Endometrium (tissue), 2 donors: ENCODE results near the gene UQCR11.
A peak's percentile ranks its signal among the peaks of the same experiment; 100 is the strongest.
"Not testable (repeated sequence)": the region's sequence is repeated elsewhere in the genome, so short reads cannot be mapped to it uniquely, and the experiment has no call there.

Experiments used
- FAIRE-seq: peaks from 2 replicates; lab custom pipeline; 2012; peaks lifted over from hg19 to GRCh38; lab: Jason Lieb, UNC
- donor health status: control.
- donor health status: control.

Gene UQCR11

DNA sequence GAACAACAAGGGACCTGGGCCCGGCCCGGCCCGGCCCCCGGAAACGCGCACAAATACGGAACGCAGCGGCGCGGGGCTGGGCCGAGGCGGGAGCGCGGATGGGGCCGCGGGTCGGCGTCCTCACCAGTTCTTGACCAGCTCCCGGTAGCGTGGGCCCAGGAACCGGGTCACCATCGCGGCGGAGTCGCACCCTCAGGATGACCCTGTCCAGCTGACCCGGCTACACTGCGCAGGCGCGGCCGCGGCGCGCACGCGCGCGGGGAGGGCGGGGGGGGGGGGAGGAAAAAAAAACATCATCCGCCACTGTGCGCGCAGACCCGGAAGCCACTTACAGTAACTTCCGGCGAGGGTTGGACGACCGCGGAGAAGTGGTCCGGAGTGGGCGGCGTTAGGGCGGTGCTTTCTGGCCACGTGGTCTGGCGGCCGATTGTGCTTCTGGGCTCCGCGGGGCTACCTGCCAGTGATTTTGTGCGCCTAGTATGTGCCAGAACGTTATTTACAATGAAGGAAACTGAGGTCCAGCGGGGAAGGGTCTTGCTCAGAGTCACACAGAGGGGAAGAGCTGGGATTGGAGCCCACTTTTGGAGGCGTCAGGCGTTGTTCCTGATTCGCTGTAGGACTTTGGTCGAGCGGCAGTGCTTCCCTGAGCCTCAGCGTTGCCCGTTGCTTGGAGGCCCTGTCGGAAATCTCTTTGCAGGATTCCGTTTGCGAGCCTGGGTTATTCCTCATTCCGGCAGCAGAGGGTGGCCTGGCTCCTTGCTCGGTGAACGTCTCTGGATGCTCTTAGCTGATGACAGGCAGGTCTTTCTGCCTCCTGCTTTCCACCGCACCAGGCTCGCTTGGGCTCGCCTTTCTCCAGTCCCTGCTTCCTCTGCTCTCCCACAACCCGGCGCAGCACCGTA lies at the start of gene UQCR11:
Gene UQCR11 (minus strand): TSS at position 227 of the 902 bp plus-strand sequence. CDS start 53 bp downstream, at position 174.
- peak; percentile 69 for FAIRE-seq

DNA sequence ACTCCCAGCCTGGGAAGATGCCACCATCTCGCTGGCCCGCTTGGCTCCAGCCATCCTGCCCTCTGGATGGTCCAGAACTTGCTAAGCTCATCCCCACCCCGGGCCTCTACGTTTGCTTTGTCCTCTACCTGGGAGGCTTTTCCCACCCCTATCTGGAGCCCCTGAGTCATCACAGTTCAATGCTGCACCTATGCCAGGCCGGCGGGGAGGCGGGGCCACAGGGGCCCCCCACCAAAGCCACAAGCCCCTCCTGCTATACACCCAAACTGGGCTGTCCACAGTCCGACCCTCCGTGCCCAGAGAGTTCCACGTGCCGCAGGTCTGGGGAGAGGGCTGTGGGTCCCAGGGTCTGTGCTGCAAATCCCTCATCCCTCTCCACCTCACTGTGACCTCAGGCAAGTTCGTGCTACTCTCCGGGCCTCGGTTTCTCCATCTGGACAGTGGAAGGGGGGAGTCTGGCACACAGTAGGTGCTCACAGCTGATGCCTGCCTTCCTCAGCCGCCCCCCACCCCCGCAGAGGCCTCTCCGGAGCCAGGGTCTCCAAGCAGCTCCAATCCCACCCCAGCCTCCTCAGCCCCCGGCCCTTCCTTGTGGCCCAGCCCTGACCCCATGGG lies 49.0 kb upstream of the UQCR11 start:
- no peak for FAIRE-seq

DNA sequence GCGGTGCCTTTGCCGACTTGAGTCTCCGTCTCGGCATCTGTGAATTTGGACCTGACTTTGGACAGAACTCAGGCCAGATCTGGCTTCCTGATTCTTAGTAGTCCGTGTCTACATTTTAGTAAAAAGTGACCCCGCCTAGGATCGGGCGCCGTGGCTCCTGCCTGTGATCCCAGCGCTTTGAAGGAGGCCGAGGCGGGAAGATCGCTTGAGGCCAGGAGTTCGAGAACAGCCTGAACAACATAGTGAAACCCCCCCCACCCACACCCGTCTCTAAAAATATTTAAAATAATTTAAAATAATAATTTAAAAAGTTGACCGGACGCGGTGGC lies 48.0 kb upstream of the UQCR11 start:
- no peak for FAIRE-seq

DNA sequence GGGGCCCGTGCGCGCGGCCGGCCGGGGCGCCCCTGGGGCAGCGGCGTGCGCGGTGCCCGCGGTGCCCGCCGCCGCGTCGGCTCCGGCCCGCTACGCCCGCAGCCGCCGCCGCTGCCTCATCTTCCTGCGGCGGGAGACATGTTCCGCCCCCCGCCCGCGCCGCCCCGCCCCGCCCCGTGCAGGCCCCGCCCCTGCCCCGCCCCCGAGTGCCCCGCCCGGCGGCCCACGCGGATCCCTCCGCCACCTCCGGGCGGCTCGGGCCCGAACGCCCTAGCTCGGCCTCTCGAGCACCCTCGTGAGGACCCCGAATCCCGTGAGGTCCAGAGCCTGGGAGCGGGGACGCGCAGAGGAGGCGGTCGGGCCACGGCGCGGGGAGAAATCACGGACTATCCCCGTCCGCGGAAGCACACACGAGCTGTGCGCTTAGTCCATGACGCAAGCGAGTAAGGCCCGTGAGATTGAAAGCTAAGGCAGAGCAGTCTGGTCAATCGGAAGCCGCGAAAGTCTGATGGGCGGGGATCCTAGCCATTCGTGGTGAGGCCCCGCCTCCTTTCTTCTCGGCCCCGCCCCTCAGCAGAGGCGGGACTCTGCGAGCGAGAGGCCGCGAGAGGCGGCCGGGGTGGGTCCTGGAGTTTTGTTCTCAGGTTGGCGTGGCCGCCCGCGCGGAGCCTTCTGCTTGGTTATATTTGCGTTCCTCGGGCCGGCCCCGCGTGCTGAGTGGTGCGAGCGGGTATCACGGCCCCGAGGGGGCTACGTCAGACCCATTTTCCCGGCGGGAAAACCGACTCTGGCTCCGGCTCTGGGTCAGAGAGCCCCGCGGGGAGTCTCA lies 47.4 kb upstream of the UQCR11 start, which contains the start of gene TCF3:
Gene TCF3 (minus strand): TSS at position 145 of the 829 bp plus-strand sequence. CDS start 2,367 bp downstream, outside the sequence.
- peak; percentile 100 for FAIRE-seq

DNA sequence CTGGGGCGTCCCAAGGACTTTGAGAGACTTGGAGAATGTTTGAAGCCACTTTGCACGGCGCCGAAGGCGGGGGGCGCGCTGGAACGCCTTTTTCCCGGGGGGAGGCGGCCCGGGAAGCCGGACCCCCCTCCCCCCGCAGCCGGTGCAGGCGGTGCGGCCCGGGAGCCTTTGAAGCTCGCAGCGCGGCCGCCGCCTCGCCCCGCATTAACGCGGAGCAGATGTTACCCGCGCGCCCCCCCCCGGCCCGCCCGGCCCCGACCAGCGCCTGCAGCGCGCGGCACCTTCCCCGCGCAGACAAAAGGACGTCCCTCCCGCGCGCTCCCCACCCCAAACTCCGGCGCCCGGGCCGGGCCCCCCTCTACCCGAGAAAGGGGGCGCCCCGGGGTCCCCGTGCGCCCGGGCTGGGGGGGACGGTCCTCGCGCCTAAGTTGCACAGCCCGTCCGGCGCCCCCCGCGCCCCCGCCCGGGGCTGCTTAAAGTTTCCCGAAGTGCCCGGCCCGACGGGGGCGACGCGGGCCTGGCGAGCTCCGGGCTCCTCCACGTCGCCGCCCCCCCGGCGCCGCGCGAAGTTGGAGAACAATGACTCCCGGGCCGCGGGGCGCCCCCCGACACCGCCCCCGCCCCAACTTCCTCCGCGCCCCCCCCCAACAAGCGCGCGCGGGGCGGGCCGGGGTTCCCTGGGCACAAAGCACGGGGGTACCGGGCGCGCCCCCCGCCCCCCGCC lies 46.5 kb upstream of the UQCR11 start:
- no peak for FAIRE-seq

DNA sequence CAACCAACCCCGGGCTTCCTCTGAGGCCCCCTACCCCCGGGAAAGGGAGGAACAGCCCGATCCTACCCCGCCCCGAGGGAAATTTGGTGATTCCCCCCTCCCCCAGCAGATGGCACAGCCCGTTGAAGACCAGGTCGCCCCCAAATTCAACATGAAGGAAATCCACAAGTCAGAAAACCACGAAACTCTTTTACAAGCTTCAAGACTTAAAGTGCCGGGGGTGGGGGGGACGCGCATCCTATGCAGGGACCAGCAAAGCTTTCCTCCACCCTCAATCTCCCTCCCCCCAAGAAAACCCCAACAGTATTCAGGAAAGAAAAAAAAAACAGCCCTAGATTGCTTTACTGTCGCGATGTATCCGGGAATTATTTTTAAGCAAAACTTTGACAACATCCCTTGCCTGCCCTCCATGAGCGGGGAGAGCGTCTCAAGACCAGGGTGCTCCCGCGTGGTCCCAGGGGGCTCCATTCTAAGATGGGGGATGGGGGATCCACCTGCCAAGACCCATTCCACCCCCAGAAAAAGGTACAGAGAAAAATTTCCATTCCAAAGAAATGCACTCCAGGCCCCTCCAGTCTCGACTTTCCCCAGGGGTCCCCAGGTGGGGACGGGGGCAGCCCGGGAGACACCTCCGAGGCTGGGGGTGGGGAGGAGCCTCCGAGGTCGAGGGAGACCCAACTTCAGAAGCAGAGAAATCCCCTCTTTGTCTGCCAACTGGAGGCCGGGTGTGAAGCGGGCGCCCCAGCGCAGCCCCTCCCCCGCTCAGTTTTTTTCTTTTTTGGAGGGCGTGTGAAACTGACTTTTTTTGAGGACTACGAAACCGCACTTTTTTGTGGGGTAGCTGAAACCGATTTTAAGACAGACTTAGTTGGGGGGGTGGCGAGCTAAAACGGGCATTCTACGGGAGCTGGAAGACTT lies 45.6 kb upstream of the UQCR11 start:
- FAIRE-seq = no peak

DNA sequence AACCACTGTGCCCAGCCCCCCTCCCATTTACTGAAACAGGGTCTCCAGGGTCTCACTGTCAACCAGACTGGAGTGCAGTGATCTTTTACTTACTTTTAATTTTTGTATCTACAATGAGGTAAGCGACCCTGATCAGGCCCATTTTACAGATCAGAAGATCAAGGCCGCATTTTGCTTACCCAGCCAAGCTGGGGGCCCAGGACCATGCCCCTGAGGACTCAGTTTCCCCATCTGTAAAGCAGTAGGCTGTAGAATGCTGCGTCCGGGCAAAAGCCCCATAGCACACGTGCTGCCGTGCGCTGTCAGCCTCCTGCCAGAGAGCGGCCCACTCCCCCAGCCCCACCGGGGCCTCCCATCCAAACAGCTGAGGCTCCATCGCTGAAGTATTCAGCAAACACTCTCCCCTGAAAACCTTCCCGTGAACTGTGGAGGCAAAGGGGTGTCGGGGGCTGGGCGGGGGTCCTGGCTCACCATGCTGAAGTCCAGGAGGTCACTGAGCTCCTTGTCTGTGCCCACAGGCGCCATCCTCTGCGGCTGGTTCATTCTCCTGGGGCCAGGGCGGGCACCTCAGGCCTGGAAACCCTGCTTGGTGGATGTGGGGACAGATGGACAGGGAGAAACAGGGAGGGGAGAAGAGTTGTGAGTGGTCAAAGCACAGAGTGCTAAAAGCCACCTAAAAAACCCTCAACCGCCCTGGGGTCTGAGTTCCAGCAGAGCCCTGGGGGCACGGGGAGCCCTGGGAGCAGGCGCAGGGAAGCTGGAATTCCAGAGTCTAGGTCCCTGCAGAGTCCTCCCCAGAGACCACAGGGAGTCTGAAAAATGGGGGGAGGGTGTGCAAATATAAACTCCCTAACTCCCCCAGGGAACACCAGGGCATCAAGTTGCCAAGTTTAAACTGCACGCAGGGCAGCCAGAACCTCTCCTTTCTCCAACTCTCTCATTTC lies 44.7 kb upstream of the UQCR11 start:
- FAIRE-seq = no peak

DNA sequence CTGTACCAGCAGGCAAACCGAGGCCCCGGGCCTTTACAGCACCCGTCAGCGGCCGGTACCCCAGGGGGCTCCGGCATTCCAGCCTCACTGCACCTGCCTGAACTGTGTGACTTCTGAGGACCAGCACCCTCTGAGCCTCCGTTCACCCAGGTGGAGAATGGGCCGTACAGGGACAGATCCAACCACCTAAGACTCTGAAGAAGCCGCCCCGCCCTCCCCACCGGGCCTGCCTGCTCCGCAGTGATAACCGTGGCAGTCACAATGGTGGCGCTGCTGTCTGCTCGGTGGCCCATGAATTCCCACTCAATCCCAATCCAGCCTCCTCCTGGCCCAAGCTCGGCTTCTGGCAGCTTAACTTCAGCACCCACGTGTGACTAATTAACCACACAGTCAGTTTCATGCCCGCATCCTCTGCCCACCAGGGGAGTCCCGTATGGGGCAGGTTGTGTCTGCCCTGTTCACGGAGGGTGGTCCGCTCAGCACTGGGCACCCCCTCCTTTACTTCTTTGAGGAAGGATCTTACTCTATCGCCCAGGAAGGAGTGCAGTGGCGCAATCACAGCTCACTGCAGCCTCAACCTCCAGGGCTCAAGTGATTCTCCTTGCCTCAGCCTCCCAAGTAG lies 43.8 kb upstream of the UQCR11 start:
- no peak for FAIRE-seq

DNA sequence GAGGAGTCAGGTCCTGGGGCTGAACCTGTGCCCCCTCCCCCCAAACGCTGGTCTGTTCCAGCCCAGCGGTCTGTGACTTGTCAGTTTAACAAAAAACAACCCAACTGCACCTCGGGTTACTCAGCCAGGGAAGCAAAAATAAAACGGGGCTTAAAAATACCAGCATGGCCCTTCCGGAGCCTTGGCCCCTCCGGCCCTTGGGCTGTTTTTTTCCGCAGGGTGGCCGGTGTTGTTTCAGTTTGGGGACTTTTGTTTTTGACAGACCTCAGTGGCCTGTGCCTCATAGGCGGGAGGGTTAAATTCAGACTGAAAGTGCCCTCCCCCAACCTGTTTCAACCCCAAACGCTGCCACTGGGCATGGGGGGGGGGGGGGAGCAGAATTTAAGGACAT lies 43.2 kb upstream of the UQCR11 start:
- no peak for FAIRE-seq

DNA sequence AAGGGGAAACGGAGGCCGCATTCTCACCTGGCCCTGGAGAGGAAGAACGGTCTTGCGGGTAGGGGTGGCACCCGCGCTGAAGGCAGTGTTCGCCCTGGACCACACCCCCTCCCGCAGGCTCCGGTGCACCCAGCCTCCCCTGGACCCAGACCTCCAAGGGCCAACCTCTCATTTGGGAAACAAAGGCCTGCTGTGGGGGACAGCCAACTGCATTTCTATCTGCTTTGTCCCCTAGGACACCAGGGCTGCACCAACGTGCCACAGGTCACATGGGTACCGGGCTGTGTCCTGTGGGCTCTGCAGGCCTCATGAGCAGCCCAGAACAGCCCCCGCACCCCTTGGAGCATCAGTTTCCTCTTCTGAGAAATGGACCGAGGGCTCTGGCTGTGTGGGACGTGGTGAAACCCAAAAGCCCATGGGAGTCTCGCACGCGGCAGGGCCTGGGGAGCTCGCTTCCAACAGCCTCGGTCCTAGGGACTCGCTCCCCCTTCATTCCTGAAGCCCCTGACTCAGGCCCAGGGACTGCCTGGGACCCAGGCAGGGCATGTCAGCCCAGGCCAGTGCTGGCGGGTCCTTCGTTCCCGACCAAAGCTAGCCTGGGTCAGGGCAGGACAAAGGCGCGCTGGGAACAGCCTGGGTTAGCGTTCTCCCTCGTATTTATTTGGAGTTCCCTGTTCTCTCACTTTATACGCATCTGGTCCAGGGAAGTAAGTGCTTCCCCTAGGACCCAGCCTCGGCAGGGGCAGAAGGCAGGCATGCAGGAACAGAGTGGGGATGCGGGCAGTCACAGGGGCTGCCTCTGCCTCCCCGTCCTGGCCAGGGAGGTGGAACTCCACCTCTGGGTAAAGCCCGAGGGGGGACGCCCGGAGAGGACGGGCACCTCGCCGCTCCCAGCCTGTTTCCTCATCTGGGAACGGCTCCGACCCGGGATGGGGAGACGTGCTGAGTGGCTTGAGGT lies 42.5 kb upstream of the UQCR11 start:
- FAIRE-seq = no peak

DNA sequence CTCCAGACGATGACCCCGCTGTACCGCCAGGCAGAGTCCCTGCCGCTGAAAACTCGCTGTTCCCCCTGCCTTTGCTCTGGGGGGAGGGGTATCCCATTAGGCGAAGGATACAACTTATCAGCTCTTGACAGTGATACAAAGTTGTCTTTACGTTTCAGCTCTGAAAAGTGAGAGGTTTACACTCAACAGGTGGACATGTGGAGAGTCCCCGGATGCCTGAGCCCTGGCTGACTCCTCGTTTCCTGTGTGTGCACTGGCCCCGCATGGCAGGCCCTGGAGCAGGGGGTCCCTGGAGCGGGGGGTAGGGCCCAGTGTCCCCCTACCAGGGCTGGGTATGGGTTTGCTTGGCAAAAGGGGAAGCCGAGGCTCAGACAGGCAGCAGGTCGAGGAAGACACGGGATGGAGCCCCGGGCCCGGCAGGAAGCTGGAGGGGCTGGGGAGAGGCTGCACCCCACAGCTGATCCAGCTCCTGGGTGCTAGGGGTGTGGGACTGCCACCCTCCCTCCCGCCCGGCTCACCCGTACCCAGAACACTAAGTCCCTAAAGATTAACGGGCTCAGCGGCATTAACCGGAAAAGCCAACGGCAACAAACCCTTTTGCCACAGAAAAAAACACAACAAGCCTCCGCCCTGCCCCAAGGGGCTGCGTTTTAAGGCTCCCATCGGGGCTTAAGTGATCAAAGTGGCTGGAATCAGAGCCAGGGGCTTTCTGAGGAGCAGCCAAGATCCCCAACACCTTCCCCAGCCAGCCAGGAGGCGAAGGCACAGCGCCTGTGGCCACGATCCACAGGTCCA lies 41.6 kb upstream of the UQCR11 start:
- FAIRE-seq = no peak

DNA sequence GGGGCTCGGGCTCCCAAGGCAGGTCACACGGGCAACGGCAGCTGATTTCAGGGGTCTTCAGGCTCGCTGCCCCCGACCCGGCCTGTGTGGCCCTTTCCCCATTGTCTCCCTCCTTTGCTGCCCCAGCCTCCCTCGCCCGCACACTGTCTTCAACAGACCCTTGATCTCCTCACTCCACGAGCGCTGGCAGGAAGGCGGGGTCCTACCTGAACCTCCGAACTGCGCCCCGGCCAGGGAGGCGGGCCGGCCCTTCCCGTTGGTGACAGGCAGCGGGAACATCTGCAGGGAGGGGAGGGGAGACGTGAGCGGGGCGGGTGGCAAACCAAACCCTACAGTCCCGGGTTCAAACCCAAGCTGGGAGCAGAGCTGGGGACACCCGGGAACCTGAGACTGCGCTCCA lies 40.9 kb upstream of the UQCR11 start:
- FAIRE-seq = no peak

DNA sequence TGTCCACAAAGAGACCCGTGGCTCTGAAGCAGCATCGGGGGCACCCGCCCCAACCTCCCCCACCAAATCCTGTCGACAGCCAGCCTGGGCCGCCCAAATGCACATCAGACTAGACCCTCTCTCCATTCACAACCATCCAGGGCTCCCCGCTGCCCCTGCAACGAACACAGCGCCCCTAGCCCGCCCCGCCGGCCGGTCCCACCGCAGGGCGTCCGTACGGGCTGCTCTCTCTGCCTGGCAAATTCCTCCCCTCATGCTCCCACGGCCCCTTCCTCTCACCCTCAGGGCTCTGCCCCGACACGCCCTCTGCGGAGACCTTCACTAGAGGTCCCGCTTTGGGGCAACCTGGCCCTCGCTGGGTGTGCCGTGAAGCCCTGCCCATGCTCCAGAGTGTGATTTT lies 40.0 kb upstream of the UQCR11 start:
- no peak for FAIRE-seq

DNA sequence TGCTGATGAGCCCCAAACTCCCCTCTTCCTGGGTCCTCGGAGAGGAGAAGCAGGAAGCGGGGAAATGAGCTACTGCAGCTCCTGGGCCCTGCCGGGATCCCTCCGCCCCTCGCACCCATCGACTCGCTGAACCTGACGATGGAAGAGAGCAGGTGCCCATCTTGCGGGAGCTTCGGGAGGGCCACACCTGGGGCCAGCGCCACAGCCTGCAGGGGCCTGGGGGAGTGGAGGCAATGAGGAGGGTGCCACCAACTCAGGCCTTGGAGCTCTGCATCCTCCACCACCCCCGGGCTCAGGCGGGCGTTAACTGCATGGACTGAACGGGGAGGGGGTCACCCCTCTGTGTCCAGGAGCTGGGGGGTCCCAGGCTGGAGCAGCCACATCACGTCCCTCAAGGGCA lies 38.8 kb upstream of the UQCR11 start:
- FAIRE-seq = no peak

DNA sequence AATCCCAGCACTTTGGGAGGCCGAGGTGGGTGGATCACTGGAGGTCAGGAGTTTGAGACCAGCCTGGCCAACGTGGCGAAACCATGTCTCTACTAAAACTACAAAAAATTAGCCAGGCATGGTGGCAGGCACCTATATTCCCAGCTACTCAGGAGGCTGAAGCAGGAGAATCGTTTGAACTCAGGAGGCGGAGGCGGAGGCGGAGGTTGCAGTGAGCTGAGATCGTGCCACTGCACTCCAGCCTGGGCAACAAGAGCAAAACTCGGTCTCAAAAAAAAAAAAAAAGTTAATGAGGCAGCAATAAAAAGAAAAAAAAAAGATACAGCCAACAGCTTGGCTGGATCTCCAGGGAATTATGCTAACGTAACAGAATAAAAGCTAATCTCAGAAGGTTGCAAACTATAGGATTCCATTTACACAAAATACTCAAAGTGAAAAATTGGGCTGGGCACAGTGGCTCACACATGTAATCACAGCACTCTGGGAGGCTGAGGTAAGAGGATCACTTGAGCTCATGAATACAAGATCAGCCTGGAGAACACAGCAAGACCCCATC lies 35.7 kb upstream of the UQCR11 start:
- FAIRE-seq = not testable (repeated sequence)

DNA sequence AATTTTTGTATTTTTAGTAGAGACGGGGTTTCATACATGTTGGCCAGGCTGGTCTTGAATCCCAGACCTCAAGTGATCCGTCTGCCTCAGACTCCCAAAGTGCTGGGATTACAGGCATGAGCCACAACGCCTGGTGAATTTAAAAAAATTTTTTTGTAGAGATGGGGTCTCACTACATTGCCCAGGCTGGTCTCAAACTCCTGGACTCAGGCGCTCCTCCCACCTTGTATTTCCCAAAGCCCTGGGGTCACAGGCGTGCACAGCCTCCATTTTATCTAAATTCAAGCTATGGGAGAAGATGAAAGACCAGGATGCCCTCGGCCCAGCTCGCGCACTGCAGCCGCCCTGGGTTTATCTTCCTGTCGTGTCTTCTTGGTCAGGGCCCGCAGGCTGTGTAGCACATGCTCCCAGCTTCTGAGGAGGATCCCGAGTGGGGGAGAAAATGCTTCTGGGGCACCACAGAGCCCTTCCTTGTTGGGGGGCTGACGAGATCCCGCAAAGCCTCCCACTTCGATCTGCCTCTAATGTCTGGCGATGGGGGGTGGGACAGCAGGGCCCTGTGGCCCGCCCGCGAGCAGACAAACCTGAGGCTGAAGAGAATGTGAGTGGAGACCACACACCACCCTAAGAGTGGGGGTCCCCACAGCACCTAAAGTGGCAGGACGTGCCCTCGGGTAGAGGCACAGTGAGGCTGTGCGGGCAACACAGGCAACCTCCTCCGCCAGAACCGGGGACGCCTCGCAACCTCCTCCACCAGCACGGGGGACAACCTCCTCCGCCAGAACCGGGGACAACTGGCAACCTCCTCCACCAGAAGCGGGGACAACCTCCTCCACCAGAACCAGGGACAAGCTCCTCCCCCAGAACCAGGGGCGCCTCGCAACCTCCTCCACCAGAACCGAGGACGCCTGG lies 31.3 kb upstream of the UQCR11 start:
- no peak for FAIRE-seq
